Colonic mucosa (tissue), 4 donors: ENCODE measurements around the gene WFIKKN2. TPM values are rescaled to one million over a fixed set of nuclear protein-coding genes. Genes with fewer than 3 reads are reported as not detected.

ENCODE experiments used
- DNase-seq: peaks from one replicate; pipeline ENCODE4 v3.0.0-alpha.2; 2020
- H3K27ac ChIP-seq: fragments of 200-600 bp; one replicate; pipeline ENCODE4 v1.8.0; 2021
- H3K27me3 ChIP-seq: fragments of 200-600 bp; one replicate; pipeline ENCODE4 v1.8.0; 2021
- H3K36me3 ChIP-seq: fragments of 200-600 bp; one replicate; pipeline ENCODE4 v1.8.0; 2021
- H3K4me1 ChIP-seq: fragments of 200-600 bp; one replicate; pipeline ENCODE4 v1.8.0; 2021; ENCODE audit warnings: mild to moderate bottlenecking
- H3K4me3 ChIP-seq: fragments of 200-600 bp; one replicate; pipeline ENCODE4 v1.8.0; 2021
- H3K9ac ChIP-seq, 2 donors: one replicate each; pipeline ENCODE4 v1.7.0; 2013; ENCODE audit warnings: control low read depth in 2 of 2, low read depth in 2 of 2, low read length in 2 of 2
- H3K9me3 ChIP-seq: fragments of 200-600 bp; one replicate; pipeline ENCODE4 v1.8.0; 2021
- CTCF ChIP-seq: fragments of 200-600 bp; IDR thresholded peaks from one replicate; pipeline ENCODE4 v1.8.0; 2022; ENCODE audit warnings: antibody characterized with exemption, mild to moderate bottlenecking
- intact Hi-C: fragments of 100-400 bp; cut with DNase I; formaldehyde crosslinking; loops from one replicate; pipeline ENCODE4 v1.14.1; 2022
- total RNA-seq, 2 donors: library from RNA; stranded (reverse); fragmentation: NEBNext Ultra II Directional in 1 of 2; extraction: Animal tissue kit (Norgen Biotek cat#: 25700) in 1 of 2; gene quantifications; one replicate each; pipeline ENCODE4 v1.2.1, GENCODE V29; 2021
- donor health status: healthy.
- donor health status: DM: no; HTN: no; CAD: no.
- donor health status: DM: no; HTN: no; CAD: no.

The WFIKKN2 gene
- total RNA-seq, 2 donors from 2014 or later: 0.10 to 0.13 TPM

- no peak overlapping the region for H3K4me3 ChIP-seq
- no peak for DNase-seq
- no peak overlapping the region for H3K27ac ChIP-seq
- no peak overlapping the region for H3K9ac ChIP-seq
- intact Hi-C loops: no loop called here
- no peaks in the 10 kb centered on the region for H3K27me3 ChIP-seq
- no peak for TF ChIP-seq CTCF
- H3K36me3 ChIP-seq: no peaks in the 10 kb centered on the region
- H3K4me1 ChIP-seq: no peaks in the 10 kb centered on the region
- H3K9me3 ChIP-seq: no peaks in the 10 kb centered on the region
Measured at GRCh38 chr17:50825188-50825587, 10.2 kb upstream of the WFIKKN2 start.

- intact Hi-C loops: no loop called here
- H3K27ac ChIP-seq: no peak overlapping the region
Measured at GRCh38 chr17:50828508-50829170, 6.7 kb upstream of the WFIKKN2 start.

GRCh38 chr17:50829332-50829731, 6.1 kb upstream of the WFIKKN2 start:
- Histone ChIP-seq H3K4me1 (no peaks in the 10 kb centered on the region), H3K27me3 (no peaks in the 10 kb centered on the region), H3K9me3 (no peaks in the 10 kb centered on the region), H3K9ac (no peak overlapping the region), H3K36me3 (no peaks in the 10 kb centered on the region), H3K4me3 (no peak overlapping the region), H3K27ac (no peak overlapping the region)
- TF ChIP-seq CTCF: no peak
- DNase-seq: no peak
- intact Hi-C loops: no loop called here

More at GRCh38 chr17:50828508-50829170, 6.7 kb upstream of the WFIKKN2 start:
- H3K27me3 ChIP-seq: no peaks in the 10 kb centered on the region
- no peak overlapping the region for H3K9ac ChIP-seq
- no peaks in the 10 kb centered on the region for H3K36me3 ChIP-seq
- no peak for DNase-seq
- no peaks in the 10 kb centered on the region for H3K9me3 ChIP-seq
- TF ChIP-seq CTCF: no peak
- H3K4me3 ChIP-seq: no peak overlapping the region
- no peaks in the 10 kb centered on the region for H3K4me1 ChIP-seq

GRCh38 chr17:50830352-50830751, 5.0 kb upstream of the WFIKKN2 start:
- Histone ChIP-seq H3K4me3 (no peak overlapping the region), H3K27me3 (no peaks in the 10 kb centered on the region), H3K4me1 (no peaks in the 10 kb centered on the region), H3K36me3 (no peaks in the 10 kb centered on the region), H3K27ac (no peak overlapping the region), H3K9ac (no peak overlapping the region), H3K9me3 (no peaks in the 10 kb centered on the region)
- intact Hi-C loops: no loop called here
- DNase-seq: no peak
- no peak for TF ChIP-seq CTCF

DNA sequence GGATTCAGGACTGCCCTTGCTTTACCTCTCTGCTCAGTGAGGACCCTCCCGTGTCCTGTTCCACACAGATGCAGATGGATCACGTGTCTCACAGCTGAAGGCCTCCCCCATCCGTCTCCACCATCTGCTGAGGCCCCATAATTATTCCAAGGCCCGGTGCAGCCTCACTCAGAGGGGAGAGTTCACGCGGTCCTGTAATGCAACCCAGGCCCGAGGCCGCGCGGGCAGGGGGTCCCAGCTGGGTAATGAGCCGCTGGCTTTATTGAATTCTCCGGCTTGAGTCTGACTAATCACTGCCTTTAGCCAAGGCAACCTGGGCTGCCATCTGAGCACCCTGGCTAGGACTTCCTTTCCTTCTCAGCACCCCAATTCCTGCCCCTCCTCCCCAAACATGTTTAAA, 4.4 kb upstream of the WFIKKN2 start:
- Histone ChIP-seq H3K27me3 (no peaks in the 10 kb centered on the region), H3K36me3 (no peaks in the 10 kb centered on the region), H3K9me3 (no peaks in the 10 kb centered on the region), H3K4me1 (no peaks in the 10 kb centered on the region), H3K4me3 (no peak overlapping the region), H3K27ac (no peak overlapping the region), H3K9ac (no peak overlapping the region)
- intact Hi-C loops: no loop called here
- DNase-seq: no peak
- no peak for TF ChIP-seq CTCF
